Endothelial cell of umbilical vein (primary cell): Measurements from ENCODE around the gene ALLC. TPM values are rescaled to one million over a fixed set of nuclear protein-coding genes. Genes with fewer than 3 reads are reported as not detected.

Experiments
- BruUV-seq: library from RNA; stranded (reverse); fragments of 400-500 nt; replicated peaks from 2 replicates; lab custom pipeline; 2021; lab: Mats Ljungman, UMichigan
- CTCF ChIA-PET: fragments of 300-600, 350-600 bp; sonication (Branson Sonifier 250); formaldehyde crosslinking; loops from one replicate; lab custom pipeline; 2021; ENCODE audit warnings: antibody characterized with exemption, inconsistent platforms; lab: Charles Lee
- POLR2A ChIA-PET: fragments of 300-600, 350-600 bp; sonication (Branson Sonifier 250); formaldehyde crosslinking; loops from one replicate; lab custom pipeline; 2021; ENCODE audit warnings: antibody characterized with exemption, inconsistent platforms; lab: Charles Lee
- DNase-seq: peaks from one replicate; pipeline ENCODE4 v3.0.0-alpha.2; 2011; ENCODE audit warnings: low read depth, low spot score
- FAIRE-seq: peaks from 2 replicates; lab custom pipeline; 2011; peaks lifted over from hg19 to GRCh38; lab: Jason Lieb, UNC
- H2AFZ ChIP-seq: 2 replicates; pipeline ENCODE4 v1.6.0; 2012; ENCODE audit warnings: low read depth, low read length, control low read depth, inconsistent platforms
- H3K27ac ChIP-seq: 2 replicates; pipeline ENCODE4 v1.5.1; 2011; ENCODE audit warnings: low read depth, mild to moderate bottlenecking, control low read depth, low read length, moderate library complexity; ENCODE audit not compliant: insufficient read depth
- H3K27me3 ChIP-seq, 2 experiments: 2 replicates each; pipeline versions ENCODE4 v1.6.0 to v1.6.1; 2011; ENCODE audit warnings: low read length in 2 of 2, mixed read lengths in 1 of 2; ENCODE audit not compliant: control insufficient read depth in 2 of 2, insufficient read depth in 2 of 2
- H3K36me3 ChIP-seq, 2 experiments: 2 replicates in 1 of 2; 3 replicates in 1 of 2; pipeline ENCODE4 v1.5.1; 2011; ENCODE audit warnings: low read length in 2 of 2, mild to moderate bottlenecking in 1 of 2, moderate library complexity in 1 of 2; ENCODE audit not compliant: control insufficient read depth in 2 of 2, insufficient read depth in 2 of 2; ENCODE audit errors: extremely low read depth in 1 of 2
- H3K4me1 ChIP-seq: 3 replicates; pipeline ENCODE4 v1.5.1; 2011; ENCODE audit warnings: mild to moderate bottlenecking, low read length; ENCODE audit not compliant: control insufficient read depth, insufficient read depth; ENCODE audit errors: extremely low read depth
- H3K4me2 ChIP-seq: 2 replicates; pipeline ENCODE4 v1.6.1; 2011; ENCODE audit warnings: low read length, control low read depth, mixed read lengths; ENCODE audit not compliant: insufficient read depth
- H3K4me3 ChIP-seq, 3 experiments: fragments of 200-600 bp in 1 of 3; sonication (generic), shearing (Covaris generic) in 1 of 3; replicated peaks in 1 of 3; 2 replicates each; pipeline ENCODE4 v1.5.1; 2011 to 2016; ENCODE audit warnings: control low read depth in 3 of 3, low read length in 3 of 3, mild to moderate bottlenecking in 2 of 3, inconsistent platforms in 1 of 3, low read depth in 1 of 3, moderate library complexity in 1 of 3; ENCODE audit not compliant: insufficient read depth in 1 of 3
- H3K79me2 ChIP-seq: 2 replicates; pipeline ENCODE4 v1.6.0; 2012; ENCODE audit warnings: low read length, inconsistent platforms; ENCODE audit not compliant: control insufficient read depth, insufficient read depth
- H3K9ac ChIP-seq: replicated peaks from 2 replicates; pipeline ENCODE3; 2011; ENCODE audit warnings: low read length, control low read depth; ENCODE audit not compliant: insufficient read depth; ENCODE audit errors: extremely low read depth
- H3K9me1 ChIP-seq: replicated peaks from 3 replicates; pipeline ENCODE4 v1.6.0; 2011; ENCODE audit warnings: mild to moderate bottlenecking, low read length; ENCODE audit not compliant: control insufficient read depth, insufficient read depth; ENCODE audit errors: extremely low read depth
- H3K9me3 ChIP-seq: replicated peaks from 2 replicates; pipeline ENCODE4 v1.5.1; 2012; ENCODE audit warnings: low read length, inconsistent platforms; ENCODE audit not compliant: control insufficient read depth, insufficient read depth
- H4K20me1 ChIP-seq: replicated peaks from 2 replicates; pipeline ENCODE3; 2011; ENCODE audit warnings: mild to moderate bottlenecking, low read length; ENCODE audit not compliant: control insufficient read depth, insufficient read depth; ENCODE audit errors: extremely low read depth
- EZH2 ChIP-seq: IDR thresholded peaks from 2 replicates; pipeline ENCODE4 v1.6.1; 2012; ENCODE audit warnings: borderline replicate concordance, low read depth, mild to moderate bottlenecking, moderate library complexity, low read length, inconsistent platforms; ENCODE audit not compliant: severe bottlenecking
- FOS ChIP-seq: IDR thresholded peaks from 2 replicates; pipeline ENCODE4 v1.6.1; 2011; ENCODE audit warnings: mild to moderate bottlenecking, low read length, moderate library complexity, borderline replicate concordance; ENCODE audit not compliant: insufficient read depth
- GATA2 ChIP-seq: IDR thresholded peaks from 2 replicates; pipeline ENCODE4 v1.7.0; 2011; ENCODE audit warnings: low read depth, mild to moderate bottlenecking, moderate library complexity, mixed read lengths, low read length; ENCODE audit not compliant: insufficient read length, insufficient read depth
- JUN ChIP-seq: IDR thresholded peaks from 2 replicates; pipeline ENCODE4 v1.6.1; 2011; ENCODE audit warnings: borderline replicate concordance, low read depth; ENCODE audit not compliant: insufficient read length, insufficient read depth
- MYC ChIP-seq: IDR thresholded peaks from one replicate; pipeline ENCODE4 v1.6.1; 2011; ENCODE audit warnings: mild to moderate bottlenecking, low read depth, low read length
- POLR2A ChIP-seq: IDR thresholded peaks from 2 replicates; pipeline ENCODE4 v1.6.1; 2012; ENCODE audit warnings: low read depth, mild to moderate bottlenecking, control low read depth, low read length
- POLR2AphosphoS5 ChIP-seq: IDR thresholded peaks from 2 replicates; pipeline ENCODE4 v1.6.1; 2012; ENCODE audit warnings: low read depth, mild to moderate bottlenecking, control low read depth, low read length, moderate library complexity; ENCODE audit not compliant: insufficient read depth
- dilution Hi-C: fragments of 300-500 bp; cut with MboI; formaldehyde crosslinking; loops from one replicate; pipeline ENCODE4 v1.15.0; 2019; ENCODE audit warnings: low sequenced_read_pairs; ENCODE audit not compliant: extremely low pct_ligation_motif_present
- intact Hi-C: fragments of 100-400 bp; cut with micrococcal nuclease; formaldehyde crosslinking; loops from one replicate; pipeline ENCODE4 v1.10.0; 2022
- polyA plus RNA-seq, 4 experiments: library from polyadenylated mRNA; depleted of rRNA in 3 of 4; stranded (reverse) in 3 of 4; unstranded in 1 of 4; fragments of >200 nt; gene quantifications; 2 replicates each; pipeline versions ENCODE4 v1.2.1 to v1.2.3, GENCODE V29; 2011 to 2012; ENCODE audit warnings: missing spikeins in 1 of 4
- total RNA-seq: library from RNA; stranded (reverse); gene quantifications from 2 replicates; pipeline ENCODE4 v1.2.3, GENCODE V29; 2021
- TF ChIP-seq, protein P1 (sequence below), 2 donors: IDR thresholded peaks; 1 replicate in 1 of 2; 2 replicates in 1 of 2; pipeline ENCODE4 v1.5.1; 2011; ENCODE audit warnings: low read length in 2 of 2, mild to moderate bottlenecking in 2 of 2, moderate library complexity in 2 of 2, control low read depth in 1 of 2, inconsistent platforms in 1 of 2, low read depth in 1 of 2; ENCODE audit not compliant: insufficient read depth in 1 of 2; ENCODE audit errors: extremely low read depth in 1 of 2
- TF ChIP-seq, protein P2 (sequence below): IDR thresholded peaks from 2 replicates; pipeline ENCODE4 v1.6.1; 2011; ENCODE audit not compliant: insufficient read depth, insufficient read length

The ALLC gene
- total and polyA plus RNA-seq, 2 donors (not counting 3 experiments of a cell fraction or from before 2014, with no cell fraction given) = not detected

DNA sequence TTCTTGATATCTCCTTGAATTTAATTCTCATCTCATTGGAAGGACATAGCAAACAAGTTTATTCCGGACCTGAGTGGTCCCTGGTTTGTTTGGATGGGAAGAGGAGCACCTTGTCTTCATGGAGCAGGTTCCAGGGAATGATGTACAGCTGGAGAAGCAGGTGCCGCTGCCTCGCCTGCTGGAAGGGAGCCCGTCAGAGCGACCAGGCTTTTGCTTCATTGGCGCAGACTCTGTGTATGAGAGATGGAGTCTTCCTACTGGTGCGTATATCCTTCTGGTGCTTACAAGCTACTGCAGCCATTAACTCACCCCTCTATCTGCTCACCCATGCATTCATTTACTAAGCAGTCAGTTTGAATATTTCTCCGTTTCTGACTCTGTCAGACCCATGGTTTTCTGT is 11.6 kb upstream of the ALLC start:
- no TSS peak for BruUV-seq
- no peak overlapping the region for H2AFZ ChIP-seq
- intact Hi-C loops = no loop called here

DNA sequence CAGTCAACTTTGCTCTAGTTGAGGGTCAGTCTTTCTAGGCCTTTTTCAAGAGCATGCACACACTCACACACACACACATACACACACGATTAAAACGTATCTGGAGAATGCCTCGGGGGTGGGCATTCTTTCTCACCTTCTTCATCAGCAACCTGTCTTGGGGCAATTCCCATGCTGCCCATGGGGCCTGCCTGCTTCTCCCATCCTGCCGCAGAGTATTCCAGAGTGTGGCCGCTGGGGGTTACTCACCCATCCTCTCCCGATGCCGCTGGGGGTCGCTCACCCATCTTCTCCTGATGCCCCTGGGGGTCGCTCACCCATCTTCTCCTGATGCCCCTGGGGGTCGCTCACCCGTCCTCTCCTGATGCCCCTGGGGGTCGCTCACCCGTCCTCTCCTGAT is 10.8 kb upstream of the ALLC start:
- H3K27ac ChIP-seq = no peak overlapping the region
- H3K36me3 ChIP-seq = no peaks in the 10 kb centered on the region
- peaks cover 2% of the 10 kb centered on the region for H3K4me1 ChIP-seq
- FAIRE-seq (no peak), DNase-seq (no peak)
- H4K20me1 ChIP-seq = no peaks in the 10 kb centered on the region
- ChIA-PET POLR2A (no interaction called here), CTCF (no interaction called here)
- H3K27me3 ChIP-seq = no peaks in the 10 kb centered on the region
- no peak overlapping the region for H3K4me3 ChIP-seq
- intact Hi-C loops (no loop called here), dilution Hi-C loops (no loop called here)
- no TSS peak for BruUV-seq
- no peaks in the 10 kb centered on the region for H3K79me2 ChIP-seq
- H3K9me3 ChIP-seq = no peaks in the 10 kb centered on the region
- H2AFZ ChIP-seq = no peak overlapping the region
- TF ChIP-seq, protein P1, sequence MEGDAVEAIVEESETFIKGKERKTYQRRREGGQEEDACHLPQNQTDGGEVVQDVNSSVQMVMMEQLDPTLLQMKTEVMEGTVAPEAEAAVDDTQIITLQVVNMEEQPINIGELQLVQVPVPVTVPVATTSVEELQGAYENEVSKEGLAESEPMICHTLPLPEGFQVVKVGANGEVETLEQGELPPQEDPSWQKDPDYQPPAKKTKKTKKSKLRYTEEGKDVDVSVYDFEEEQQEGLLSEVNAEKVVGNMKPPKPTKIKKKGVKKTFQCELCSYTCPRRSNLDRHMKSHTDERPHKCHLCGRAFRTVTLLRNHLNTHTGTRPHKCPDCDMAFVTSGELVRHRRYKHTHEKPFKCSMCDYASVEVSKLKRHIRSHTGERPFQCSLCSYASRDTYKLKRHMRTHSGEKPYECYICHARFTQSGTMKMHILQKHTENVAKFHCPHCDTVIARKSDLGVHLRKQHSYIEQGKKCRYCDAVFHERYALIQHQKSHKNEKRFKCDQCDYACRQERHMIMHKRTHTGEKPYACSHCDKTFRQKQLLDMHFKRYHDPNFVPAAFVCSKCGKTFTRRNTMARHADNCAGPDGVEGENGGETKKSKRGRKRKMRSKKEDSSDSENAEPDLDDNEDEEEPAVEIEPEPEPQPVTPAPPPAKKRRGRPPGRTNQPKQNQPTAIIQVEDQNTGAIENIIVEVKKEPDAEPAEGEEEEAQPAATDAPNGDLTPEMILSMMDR (IDR thresholded peaks at IDR 0.05; ENCODE audit: extremely low read depth in 1 of 2, insufficient read depth in 1 of 2, low read depth in 1 of 2, low read length in 2 of 2) = no peak
- no peak for TF ChIP-seq POLR2A
- TF ChIP-seq, protein P2, sequence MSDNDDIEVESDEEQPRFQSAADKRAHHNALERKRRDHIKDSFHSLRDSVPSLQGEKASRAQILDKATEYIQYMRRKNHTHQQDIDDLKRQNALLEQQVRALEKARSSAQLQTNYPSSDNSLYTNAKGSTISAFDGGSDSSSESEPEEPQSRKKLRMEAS = no peak
- no peak for TF ChIP-seq FOS
- no peak for TF ChIP-seq GATA2
- no peak for TF ChIP-seq POLR2AphosphoS5
- TF ChIP-seq JUN = no peak
- TF ChIP-seq MYC = no peak
- TF ChIP-seq EZH2 = no peak
- H3K9ac ChIP-seq = no peak overlapping the region
- H3K9me1 ChIP-seq = no peaks in the 10 kb centered on the region
- H3K4me2 ChIP-seq = no peak overlapping the region

More for the DNA sequence above, 11.6 kb upstream of the ALLC start:
- Histone ChIP-seq H3K36me3 (no peaks in the 10 kb centered on the region), H3K4me2 (no peak overlapping the region), H4K20me1 (no peaks in the 10 kb centered on the region), H3K27me3 (no peaks in the 10 kb centered on the region), H3K9me1 (no peaks in the 10 kb centered on the region), H3K79me2 (no peaks in the 10 kb centered on the region), H3K9me3 (no peaks in the 10 kb centered on the region), H3K9ac (no peak overlapping the region), H3K4me1 (peaks cover 2% of the 10 kb centered on the region), H3K4me3 (no peak overlapping the region), H3K27ac (no peak overlapping the region)
- FAIRE-seq (no peak), DNase-seq (no peak)
- dilution Hi-C loops = no loop called here
- ChIA-PET POLR2A (no interaction called here), CTCF (no interaction called here)
- TF ChIP-seq EZH2 (no peak), MYC (no peak)
- TF ChIP-seq, protein P2 = no peak
